WTC11 (cell line): ENCODE measurements around the gene TSPAN7. TPM values are rescaled to one million over a fixed set of nuclear protein-coding genes. Genes with fewer than 3 reads are reported as not detected.

Experiments used
- ATAC-seq: fragments of 200-7000 bp; cut with Tn5 transposase; 2 replicates; pipeline ENCODE4 v1.10.0; 2021; ENCODE audit warnings: mild to moderate bottlenecking, moderate library complexity
- CTCF ChIA-PET: fragments of 300-600 bp; sonication (Branson Sonifier 250); formaldehyde crosslinking; loops from one replicate; lab custom pipeline; 2021; ENCODE audit warnings: antibody characterized with exemption; lab: Charles Lee
- POLR2A ChIA-PET: fragments of 350-600 bp; sonication (Branson Sonifier 250); formaldehyde crosslinking; loops from one replicate; lab custom pipeline; 2021; ENCODE audit warnings: antibody characterized with exemption; lab: Charles Lee
- DNase-seq: peaks from one replicate; pipeline ENCODE4 v3.0.0; 2021; ENCODE audit warnings: low spot score
- H3K27ac Mint-ChIP-seq: 2 replicates; pipeline ENCODE4 v1.8.0; 2021; ENCODE audit warnings: mixed read lengths
- H3K27me3 Mint-ChIP-seq: 2 replicates; pipeline ENCODE4 v1.8.0; 2021; ENCODE audit warnings: low read depth, mild to moderate bottlenecking, moderate library complexity, mixed read lengths
- H3K36me3 Mint-ChIP-seq: 2 replicates; pipeline ENCODE4 v1.8.0; 2021; ENCODE audit warnings: mixed read lengths
- H3K4me1 Mint-ChIP-seq: 2 replicates; pipeline ENCODE4 v1.8.0; 2022; ENCODE audit warnings: mixed read lengths
- H3K4me3 Mint-ChIP-seq: 2 replicates; pipeline ENCODE4 v1.8.0; 2021; ENCODE audit warnings: mild to moderate bottlenecking, moderate library complexity, mixed read lengths
- H3K9me3 Mint-ChIP-seq: 2 replicates; pipeline ENCODE4 v1.8.0; 2021; ENCODE audit warnings: mixed read lengths
- CBFB ChIP-seq: sonication (generic); formaldehyde crosslinking; IDR thresholded peaks from 2 replicates; pipeline ENCODE4 v1.8.1; 2022; ENCODE audit warnings: mild to moderate bottlenecking, low read depth, missing genetic modification reagents
- ELF4 ChIP-seq: sonication (generic); formaldehyde crosslinking; IDR thresholded peaks from 2 replicates; pipeline ENCODE4 v1.8.1; 2022; ENCODE audit warnings: low read depth, mild to moderate bottlenecking, moderate library complexity, missing genetic modification reagents
- RORB ChIP-seq: fragments of 250-450 bp; sonication (Bioruptor Pico); IDR thresholded peaks from 2 replicates; pipeline ENCODE4 v1.9.0; 2021; ENCODE audit warnings: mild to moderate bottlenecking
- SMAD3 ChIP-seq: sonication (generic); formaldehyde crosslinking; IDR thresholded peaks from 2 replicates; pipeline ENCODE4 v1.8.0; 2022; ENCODE audit warnings: missing genetic modification reagents, mild to moderate bottlenecking, borderline replicate concordance
- SP1 ChIP-seq: sonication (generic); formaldehyde crosslinking; conservative IDR thresholded peaks from 2 replicates; pipeline ENCODE4 v1.8.1; 2022; ENCODE audit warnings: missing genetic modification reagents
- TCF7 ChIP-seq: sonication (generic); formaldehyde crosslinking; IDR thresholded peaks from 2 replicates; pipeline ENCODE4 v1.8.0; 2022; ENCODE audit warnings: mild to moderate bottlenecking, low read depth, missing genetic modification reagents, moderate library complexity
- TEAD1 ChIP-seq: sonication (generic); formaldehyde crosslinking; IDR thresholded peaks from 2 replicates; pipeline ENCODE4 v1.8.0; 2022; ENCODE audit warnings: mild to moderate bottlenecking, missing genetic modification reagents
- TEAD4 ChIP-seq: sonication (generic); formaldehyde crosslinking; IDR thresholded peaks from 2 replicates; pipeline ENCODE4 v1.8.0; 2022; ENCODE audit warnings: mild to moderate bottlenecking, missing genetic modification reagents
- ZNF317 ChIP-seq: sonication (generic); formaldehyde crosslinking; IDR thresholded peaks from 2 replicates; pipeline ENCODE4 v1.8.1; 2023; ENCODE audit warnings: low read depth, mild to moderate bottlenecking, moderate library complexity, missing genetic modification reagents, borderline replicate concordance
- ZNF423 ChIP-seq: fragments of 250-450 bp; sonication (Bioruptor Pico); IDR thresholded peaks from 2 replicates; pipeline ENCODE4 v2.1.2; 2022; ENCODE audit warnings: mild to moderate bottlenecking, moderate library complexity
- total RNA-seq: library from RNA; stranded (reverse); gene quantifications from 3 replicates; pipeline ENCODE4 v1.2.3, GENCODE V29; 2021
- TF ChIP-seq, protein P1 (sequence below): sonication (generic); formaldehyde crosslinking; IDR thresholded peaks from 2 replicates; pipeline ENCODE4 v1.8.0; 2022; ENCODE audit warnings: mild to moderate bottlenecking, missing genetic modification reagents
- TF ChIP-seq, protein P2 (sequence below): sonication (generic); formaldehyde crosslinking; IDR thresholded peaks from 2 replicates; pipeline ENCODE4 v1.8.0; 2023; ENCODE audit warnings: mild to moderate bottlenecking, missing genetic modification reagents
- TF ChIP-seq, protein P3 (sequence below): sonication (generic); formaldehyde crosslinking; IDR thresholded peaks from 2 replicates; pipeline ENCODE4 v1.8.1; 2022; ENCODE audit warnings: missing genetic modification reagents, borderline replicate concordance
- TF ChIP-seq, protein P4 (sequence below): sonication (generic); formaldehyde crosslinking; IDR thresholded peaks from 2 replicates; pipeline ENCODE4 v1.8.1; 2023; ENCODE audit warnings: mild to moderate bottlenecking, missing genetic modification reagents
- TF ChIP-seq, protein P5 (sequence below): sonication (generic); formaldehyde crosslinking; IDR thresholded peaks from 2 replicates; pipeline ENCODE4 v1.8.1; 2022; ENCODE audit warnings: low read depth, mild to moderate bottlenecking, moderate library complexity, missing genetic modification reagents, borderline replicate concordance
- TF ChIP-seq, protein P6 (sequence below): sonication (generic); formaldehyde crosslinking; IDR thresholded peaks from 2 replicates; pipeline ENCODE4 v1.8.1; 2022; ENCODE audit warnings: mild to moderate bottlenecking, missing genetic modification reagents, moderate library complexity, borderline replicate concordance
- TF ChIP-seq, protein P7 (sequence below): fragments of 250-450 bp; sonication (Bioruptor Pico); IDR thresholded peaks from 2 replicates; pipeline ENCODE4 v1.9.0; 2021; ENCODE audit warnings: mild to moderate bottlenecking, borderline replicate concordance
- TF ChIP-seq, protein P8 (sequence below): sonication (generic); formaldehyde crosslinking; IDR thresholded peaks from 2 replicates; pipeline ENCODE4 v1.8.0; 2022; ENCODE audit warnings: mild to moderate bottlenecking, missing genetic modification reagents
- TF ChIP-seq, protein P9 (sequence below): sonication (generic); formaldehyde crosslinking; IDR thresholded peaks from 2 replicates; pipeline ENCODE4 v1.8.1; 2022; ENCODE audit warnings: low read depth, missing genetic modification reagents, borderline replicate concordance

Gene TSPAN7
- total RNA-seq, 1 experiment from 2014 or later = 10.8 TPM

DNA sequence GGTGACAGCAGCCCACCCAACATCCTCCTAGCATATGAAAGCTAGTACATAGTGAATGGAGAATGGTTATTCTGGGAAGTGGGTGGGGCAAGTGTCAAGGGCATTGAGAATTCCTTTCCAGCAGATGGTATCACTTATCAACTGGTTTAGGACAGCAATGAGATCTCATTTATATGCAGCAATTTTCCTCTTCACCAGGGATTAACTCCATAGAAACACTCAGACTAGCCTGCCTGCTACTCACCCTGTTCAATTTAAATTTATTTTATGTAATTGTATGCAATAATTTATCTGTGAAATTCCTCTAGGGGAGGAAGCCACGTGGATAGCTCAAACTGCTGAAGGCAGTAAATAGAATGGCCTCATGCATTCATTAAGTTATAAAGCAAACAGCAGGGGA lies 138.4 kb downstream of the TSPAN7 start:
- Mint-ChIP-seq H3K36me3 (no peaks in the 10 kb centered on the region), H3K4me1 (peaks cover 22% of the 10 kb centered on the region), H3K9me3 (no peaks in the 10 kb centered on the region), H3K4me3 (no peak overlapping the region), H3K27me3 (peaks cover 2% of the 10 kb centered on the region; the same call in 1 of the 2 replicates), H3K27ac (no peak overlapping the region)
- CTCF ChIA-PET = no interaction called here
- ATAC-seq (no peak), DNase-seq (no peak)
- TF ChIP-seq SP1 (CRISPR knock-in tag) (no peak), ZNF317 (CRISPR knock-in tag) (no peak), CBFB (CRISPR knock-in tag) (no peak), SMAD3 (no peak), TEAD1 (CRISPR knock-in tag) (no peak), ZNF423 (CRISPR knock-in tag) (no peak), TCF7 (no peak), RORB (no peak), ELF4 (CRISPR knock-in tag) (no peak), TEAD4 (CRISPR knock-in tag) (no peak)
- TF ChIP-seq, protein P1, sequence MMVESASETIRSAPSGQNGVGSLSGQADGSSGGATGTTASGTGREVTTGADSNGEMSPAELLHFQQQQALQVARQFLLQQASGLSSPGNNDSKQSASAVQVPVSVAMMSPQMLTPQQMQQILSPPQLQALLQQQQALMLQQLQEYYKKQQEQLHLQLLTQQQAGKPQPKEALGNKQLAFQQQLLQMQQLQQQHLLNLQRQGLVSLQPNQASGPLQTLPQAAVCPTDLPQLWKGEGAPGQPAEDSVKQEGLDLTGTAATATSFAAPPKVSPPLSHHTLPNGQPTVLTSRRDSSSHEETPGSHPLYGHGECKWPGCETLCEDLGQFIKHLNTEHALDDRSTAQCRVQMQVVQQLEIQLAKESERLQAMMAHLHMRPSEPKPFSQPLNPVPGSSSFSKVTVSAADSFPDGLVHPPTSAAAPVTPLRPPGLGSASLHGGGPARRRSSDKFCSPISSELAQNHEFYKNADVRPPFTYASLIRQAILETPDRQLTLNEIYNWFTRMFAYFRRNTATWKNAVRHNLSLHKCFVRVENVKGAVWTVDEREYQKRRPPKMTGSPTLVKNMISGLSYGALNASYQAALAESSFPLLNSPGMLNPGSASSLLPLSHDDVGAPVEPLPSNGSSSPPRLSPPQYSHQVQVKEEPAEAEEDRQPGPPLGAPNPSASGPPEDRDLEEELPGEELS (CRISPR knock-in tag) = no peak
- TF ChIP-seq, protein P2, sequence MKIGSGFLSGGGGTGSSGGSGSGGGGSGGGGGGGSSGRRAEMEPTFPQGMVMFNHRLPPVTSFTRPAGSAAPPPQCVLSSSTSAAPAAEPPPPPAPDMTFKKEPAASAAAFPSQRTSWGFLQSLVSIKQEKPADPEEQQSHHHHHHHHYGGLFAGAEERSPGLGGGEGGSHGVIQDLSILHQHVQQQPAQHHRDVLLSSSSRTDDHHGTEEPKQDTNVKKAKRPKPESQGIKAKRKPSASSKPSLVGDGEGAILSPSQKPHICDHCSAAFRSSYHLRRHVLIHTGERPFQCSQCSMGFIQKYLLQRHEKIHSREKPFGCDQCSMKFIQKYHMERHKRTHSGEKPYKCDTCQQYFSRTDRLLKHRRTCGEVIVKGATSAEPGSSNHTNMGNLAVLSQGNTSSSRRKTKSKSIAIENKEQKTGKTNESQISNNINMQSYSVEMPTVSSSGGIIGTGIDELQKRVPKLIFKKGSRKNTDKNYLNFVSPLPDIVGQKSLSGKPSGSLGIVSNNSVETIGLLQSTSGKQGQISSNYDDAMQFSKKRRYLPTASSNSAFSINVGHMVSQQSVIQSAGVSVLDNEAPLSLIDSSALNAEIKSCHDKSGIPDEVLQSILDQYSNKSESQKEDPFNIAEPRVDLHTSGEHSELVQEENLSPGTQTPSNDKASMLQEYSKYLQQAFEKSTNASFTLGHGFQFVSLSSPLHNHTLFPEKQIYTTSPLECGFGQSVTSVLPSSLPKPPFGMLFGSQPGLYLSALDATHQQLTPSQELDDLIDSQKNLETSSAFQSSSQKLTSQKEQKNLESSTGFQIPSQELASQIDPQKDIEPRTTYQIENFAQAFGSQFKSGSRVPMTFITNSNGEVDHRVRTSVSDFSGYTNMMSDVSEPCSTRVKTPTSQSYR (CRISPR knock-in tag) = no peak
- TF ChIP-seq, protein P3, sequence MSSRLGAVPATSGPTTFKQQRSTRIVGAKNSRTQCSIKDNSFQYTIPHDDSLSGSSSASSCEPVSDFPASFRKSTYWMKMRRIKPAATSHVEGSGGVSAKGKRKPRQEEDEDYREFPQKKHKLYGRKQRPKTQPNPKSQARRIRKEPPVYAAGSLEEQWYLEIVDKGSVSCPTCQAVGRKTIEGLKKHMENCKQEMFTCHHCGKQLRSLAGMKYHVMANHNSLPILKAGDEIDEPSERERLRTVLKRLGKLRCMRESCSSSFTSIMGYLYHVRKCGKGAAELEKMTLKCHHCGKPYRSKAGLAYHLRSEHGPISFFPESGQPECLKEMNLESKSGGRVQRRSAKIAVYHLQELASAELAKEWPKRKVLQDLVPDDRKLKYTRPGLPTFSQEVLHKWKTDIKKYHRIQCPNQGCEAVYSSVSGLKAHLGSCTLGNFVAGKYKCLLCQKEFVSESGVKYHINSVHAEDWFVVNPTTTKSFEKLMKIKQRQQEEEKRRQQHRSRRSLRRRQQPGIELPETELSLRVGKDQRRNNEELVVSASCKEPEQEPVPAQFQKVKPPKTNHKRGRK = no peak
- TF ChIP-seq, protein P4, sequence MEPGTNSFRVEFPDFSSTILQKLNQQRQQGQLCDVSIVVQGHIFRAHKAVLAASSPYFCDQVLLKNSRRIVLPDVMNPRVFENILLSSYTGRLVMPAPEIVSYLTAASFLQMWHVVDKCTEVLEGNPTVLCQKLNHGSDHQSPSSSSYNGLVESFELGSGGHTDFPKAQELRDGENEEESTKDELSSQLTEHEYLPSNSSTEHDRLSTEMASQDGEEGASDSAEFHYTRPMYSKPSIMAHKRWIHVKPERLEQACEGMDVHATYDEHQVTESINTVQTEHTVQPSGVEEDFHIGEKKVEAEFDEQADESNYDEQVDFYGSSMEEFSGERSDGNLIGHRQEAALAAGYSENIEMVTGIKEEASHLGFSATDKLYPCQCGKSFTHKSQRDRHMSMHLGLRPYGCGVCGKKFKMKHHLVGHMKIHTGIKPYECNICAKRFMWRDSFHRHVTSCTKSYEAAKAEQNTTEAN (CRISPR knock-in tag) = no peak
- TF ChIP-seq, protein P5, sequence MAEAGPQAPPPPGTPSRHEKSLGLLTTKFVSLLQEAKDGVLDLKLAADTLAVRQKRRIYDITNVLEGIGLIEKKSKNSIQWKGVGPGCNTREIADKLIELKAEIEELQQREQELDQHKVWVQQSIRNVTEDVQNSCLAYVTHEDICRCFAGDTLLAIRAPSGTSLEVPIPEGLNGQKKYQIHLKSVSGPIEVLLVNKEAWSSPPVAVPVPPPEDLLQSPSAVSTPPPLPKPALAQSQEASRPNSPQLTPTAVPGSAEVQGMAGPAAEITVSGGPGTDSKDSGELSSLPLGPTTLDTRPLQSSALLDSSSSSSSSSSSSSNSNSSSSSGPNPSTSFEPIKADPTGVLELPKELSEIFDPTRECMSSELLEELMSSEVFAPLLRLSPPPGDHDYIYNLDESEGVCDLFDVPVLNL (CRISPR knock-in tag) = no peak
- TF ChIP-seq, protein P6, sequence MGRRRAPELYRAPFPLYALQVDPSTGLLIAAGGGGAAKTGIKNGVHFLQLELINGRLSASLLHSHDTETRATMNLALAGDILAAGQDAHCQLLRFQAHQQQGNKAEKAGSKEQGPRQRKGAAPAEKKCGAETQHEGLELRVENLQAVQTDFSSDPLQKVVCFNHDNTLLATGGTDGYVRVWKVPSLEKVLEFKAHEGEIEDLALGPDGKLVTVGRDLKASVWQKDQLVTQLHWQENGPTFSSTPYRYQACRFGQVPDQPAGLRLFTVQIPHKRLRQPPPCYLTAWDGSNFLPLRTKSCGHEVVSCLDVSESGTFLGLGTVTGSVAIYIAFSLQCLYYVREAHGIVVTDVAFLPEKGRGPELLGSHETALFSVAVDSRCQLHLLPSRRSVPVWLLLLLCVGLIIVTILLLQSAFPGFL = no peak
- TF ChIP-seq, protein P7, sequence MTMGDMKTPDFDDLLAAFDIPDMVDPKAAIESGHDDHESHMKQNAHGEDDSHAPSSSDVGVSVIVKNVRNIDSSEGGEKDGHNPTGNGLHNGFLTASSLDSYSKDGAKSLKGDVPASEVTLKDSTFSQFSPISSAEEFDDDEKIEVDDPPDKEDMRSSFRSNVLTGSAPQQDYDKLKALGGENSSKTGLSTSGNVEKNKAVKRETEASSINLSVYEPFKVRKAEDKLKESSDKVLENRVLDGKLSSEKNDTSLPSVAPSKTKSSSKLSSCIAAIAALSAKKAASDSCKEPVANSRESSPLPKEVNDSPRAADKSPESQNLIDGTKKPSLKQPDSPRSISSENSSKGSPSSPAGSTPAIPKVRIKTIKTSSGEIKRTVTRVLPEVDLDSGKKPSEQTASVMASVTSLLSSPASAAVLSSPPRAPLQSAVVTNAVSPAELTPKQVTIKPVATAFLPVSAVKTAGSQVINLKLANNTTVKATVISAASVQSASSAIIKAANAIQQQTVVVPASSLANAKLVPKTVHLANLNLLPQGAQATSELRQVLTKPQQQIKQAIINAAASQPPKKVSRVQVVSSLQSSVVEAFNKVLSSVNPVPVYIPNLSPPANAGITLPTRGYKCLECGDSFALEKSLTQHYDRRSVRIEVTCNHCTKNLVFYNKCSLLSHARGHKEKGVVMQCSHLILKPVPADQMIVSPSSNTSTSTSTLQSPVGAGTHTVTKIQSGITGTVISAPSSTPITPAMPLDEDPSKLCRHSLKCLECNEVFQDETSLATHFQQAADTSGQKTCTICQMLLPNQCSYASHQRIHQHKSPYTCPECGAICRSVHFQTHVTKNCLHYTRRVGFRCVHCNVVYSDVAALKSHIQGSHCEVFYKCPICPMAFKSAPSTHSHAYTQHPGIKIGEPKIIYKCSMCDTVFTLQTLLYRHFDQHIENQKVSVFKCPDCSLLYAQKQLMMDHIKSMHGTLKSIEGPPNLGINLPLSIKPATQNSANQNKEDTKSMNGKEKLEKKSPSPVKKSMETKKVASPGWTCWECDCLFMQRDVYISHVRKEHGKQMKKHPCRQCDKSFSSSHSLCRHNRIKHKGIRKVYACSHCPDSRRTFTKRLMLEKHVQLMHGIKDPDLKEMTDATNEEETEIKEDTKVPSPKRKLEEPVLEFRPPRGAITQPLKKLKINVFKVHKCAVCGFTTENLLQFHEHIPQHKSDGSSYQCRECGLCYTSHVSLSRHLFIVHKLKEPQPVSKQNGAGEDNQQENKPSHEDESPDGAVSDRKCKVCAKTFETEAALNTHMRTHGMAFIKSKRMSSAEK (CRISPR knock-in tag) = no peak
- TF ChIP-seq, protein P8, sequence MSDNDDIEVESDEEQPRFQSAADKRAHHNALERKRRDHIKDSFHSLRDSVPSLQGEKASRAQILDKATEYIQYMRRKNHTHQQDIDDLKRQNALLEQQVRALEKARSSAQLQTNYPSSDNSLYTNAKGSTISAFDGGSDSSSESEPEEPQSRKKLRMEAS (CRISPR knock-in tag) = no peak
- TF ChIP-seq, protein P9, sequence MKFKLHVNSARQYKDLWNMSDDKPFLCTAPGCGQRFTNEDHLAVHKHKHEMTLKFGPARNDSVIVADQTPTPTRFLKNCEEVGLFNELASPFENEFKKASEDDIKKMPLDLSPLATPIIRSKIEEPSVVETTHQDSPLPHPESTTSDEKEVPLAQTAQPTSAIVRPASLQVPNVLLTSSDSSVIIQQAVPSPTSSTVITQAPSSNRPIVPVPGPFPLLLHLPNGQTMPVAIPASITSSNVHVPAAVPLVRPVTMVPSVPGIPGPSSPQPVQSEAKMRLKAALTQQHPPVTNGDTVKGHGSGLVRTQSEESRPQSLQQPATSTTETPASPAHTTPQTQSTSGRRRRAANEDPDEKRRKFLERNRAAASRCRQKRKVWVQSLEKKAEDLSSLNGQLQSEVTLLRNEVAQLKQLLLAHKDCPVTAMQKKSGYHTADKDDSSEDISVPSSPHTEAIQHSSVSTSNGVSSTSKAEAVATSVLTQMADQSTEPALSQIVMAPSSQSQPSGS (CRISPR knock-in tag) = no peak
- POLR2A ChIA-PET = no interaction called here
